GM19239 (cell line): ENCODE results near the gene RUVBL1.

Experiments used
- DNase-seq: peaks from one replicate; pipeline ENCODE4 v3.0.0; 2011; ENCODE audit warnings: low spot score; ENCODE audit not compliant: insufficient read length
- FAIRE-seq: peaks from 2 replicates; lab custom pipeline; 2011; peaks lifted over from hg19 to GRCh38; lab: Jason Lieb, UNC

The RUVBL1 gene

GRCh38 chr3:128071771-128072453 lies 51.7 kb downstream of the RUVBL1 start:
- no peak for DNase-seq
- FAIRE-seq: no peak

- FAIRE-seq (no peak), DNase-seq (no peak)
These were observed 52.6 kb downstream of the RUVBL1 start for GRCh38 chr3:128070898-128071591.

DNA sequence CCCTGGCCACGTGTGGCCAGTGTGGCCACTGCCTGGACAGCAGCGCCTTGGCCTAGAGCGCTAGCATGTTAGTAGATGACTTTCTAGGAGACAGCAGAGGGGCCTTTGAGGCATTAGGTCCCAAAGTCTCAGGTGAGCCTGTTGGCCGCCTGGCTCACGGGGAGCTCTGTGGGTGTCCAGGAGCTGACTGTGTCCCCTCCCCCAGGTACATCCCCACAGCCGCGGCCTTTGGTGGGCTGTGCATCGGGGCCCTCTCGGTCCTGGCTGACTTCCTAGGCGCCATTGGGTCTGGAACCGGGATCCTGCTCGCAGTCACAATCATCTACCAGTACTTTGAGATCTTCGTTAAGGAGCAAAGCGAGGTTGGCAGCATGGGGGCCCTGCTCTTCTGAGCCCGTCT lies 54.3 kb downstream of the RUVBL1 start:
- FAIRE-seq: no peak
- no peak for DNase-seq

- FAIRE-seq (no peak), DNase-seq (no peak)
These were observed 55.4 kb downstream of the RUVBL1 start for GRCh38 chr3:128068156-128068620.

DNA sequence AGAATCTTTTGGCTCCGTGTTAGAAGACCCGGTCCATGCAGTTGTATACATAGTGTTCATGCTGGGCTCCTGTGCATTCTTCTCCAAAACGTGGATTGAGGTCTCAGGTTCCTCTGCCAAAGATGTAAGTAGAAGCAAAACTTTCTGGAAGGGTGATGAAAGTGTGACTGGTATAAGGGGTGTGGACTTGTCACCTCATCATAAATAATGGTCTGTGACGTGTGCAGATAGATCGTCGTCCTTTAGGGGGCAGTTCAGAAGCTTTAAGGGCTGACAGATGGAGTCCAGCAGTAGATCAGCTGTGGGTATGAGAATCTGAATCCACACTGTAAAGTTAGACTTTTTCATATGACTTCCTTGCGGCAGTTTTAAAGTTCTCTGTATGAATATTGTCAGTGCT lies 56.1 kb downstream of the RUVBL1 start:
- DNase-seq (no peak), FAIRE-seq (no peak)

GRCh38 chr3:128066676-128067075 lies 56.9 kb downstream of the RUVBL1 start:
- FAIRE-seq: no peak
- no peak for DNase-seq

GRCh38 chr3:128066114-128066513 lies 57.5 kb downstream of the RUVBL1 start:
- no peak for DNase-seq
- no peak for FAIRE-seq

DNA sequence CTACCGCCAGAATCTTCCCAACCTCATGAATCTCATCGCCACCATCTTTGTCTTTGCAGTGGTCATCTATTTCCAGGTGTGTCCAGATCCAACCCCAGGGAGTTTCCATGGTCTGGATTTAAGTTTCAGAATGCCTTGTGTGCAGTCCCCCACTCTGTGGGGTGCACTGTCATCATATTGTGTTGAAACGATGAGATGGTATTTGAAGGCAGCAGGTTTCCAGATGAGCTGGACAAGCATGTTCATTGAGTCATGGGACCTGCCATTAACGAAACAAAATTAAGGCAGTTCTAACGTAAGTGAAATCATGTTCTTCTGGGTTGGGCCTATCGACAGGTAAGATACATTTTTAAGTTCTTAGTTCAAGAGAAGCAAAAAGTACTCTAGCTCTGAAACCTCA lies 58.6 kb downstream of the RUVBL1 start:
- no peak for DNase-seq
- no peak for FAIRE-seq

- DNase-seq (no peak), FAIRE-seq (no peak)
These were observed 59.7 kb downstream of the RUVBL1 start for GRCh38 chr3:128063865-128064264.

DNA sequence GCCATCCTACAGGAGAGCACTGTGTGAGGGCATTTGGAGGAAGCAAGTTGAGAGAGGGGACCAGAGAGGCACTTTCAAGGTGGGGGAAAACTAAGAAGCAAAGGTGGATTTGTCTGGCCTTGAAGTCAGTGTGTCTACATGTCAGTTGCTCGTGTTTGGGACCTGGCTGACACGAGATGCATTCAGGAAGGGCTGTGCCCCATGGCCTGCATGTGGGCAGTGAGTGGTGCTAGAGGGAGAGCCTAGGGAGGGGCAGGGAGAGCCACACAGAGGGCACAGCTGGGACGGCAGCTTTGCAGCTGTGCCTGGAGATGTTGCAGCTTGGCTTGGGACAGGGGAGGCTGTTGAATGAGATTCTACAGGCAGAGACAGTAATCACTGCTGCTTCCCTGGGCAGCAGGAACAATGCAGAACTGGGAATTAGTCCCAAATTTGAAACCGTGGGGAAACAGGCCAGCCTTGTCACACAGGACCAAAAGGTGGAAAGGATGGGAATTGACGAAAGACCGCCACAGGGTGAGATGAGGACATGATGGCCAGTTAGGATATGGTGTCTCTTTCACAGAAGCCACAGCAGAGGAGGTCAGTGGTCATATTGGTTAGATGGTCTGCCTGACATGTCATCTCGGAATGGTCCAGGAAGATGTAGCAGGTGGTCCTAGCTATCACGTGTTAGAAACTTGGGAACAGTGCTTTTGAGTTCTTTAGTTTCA lies 61.4 kb downstream of the RUVBL1 start:
- FAIRE-seq (no peak), DNase-seq (no peak)

- FAIRE-seq (no peak), DNase-seq (no peak)
These were observed 62.9 kb downstream of the RUVBL1 start for GRCh38 chr3:128060473-128061381.

GRCh38 chr3:128056258-128056657 lies 67.4 kb downstream of the RUVBL1 start:
- no peak for DNase-seq
- FAIRE-seq: no peak

GRCh38 chr3:128054367-128054766 lies 69.2 kb downstream of the RUVBL1 start:
- DNase-seq (no peak), FAIRE-seq (no peak)

DNA sequence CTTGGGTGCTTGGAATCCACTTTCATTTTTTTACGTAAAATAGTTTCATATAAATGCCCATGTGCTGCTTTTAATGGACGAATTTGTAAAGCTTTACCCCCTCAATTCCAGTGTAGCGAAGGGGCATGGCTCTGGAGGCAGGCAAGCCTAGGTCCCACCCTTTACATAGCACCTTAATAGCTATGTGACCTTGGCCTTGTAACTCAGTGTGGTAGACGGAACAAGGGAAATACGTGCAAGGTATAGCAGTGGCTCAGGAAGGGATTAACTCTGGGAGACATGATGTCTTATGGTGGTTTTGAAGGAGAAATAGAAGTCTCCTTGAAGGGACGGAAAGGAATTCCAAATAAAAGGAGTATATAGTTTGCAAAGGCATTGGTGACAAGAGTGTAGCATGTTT lies 70.0 kb downstream of the RUVBL1 start:
- FAIRE-seq (no peak), DNase-seq (no peak)

GRCh38 chr3:128052595-128053351 lies 70.8 kb downstream of the RUVBL1 start:
- DNase-seq (no peak), FAIRE-seq (peak; percentile 71)

- FAIRE-seq (peak; percentile 83), DNase-seq (peak; percentile 98)
These were observed 71.6 kb downstream of the RUVBL1 start, which contains the start of gene SEC61A1 for GRCh38 chr3:128051837-128052594. Gene SEC61A1, plus strand, starts transcription at chr3:128052437. Its CDS starts 116 bp downstream, at chr3:128052553.

DNA sequence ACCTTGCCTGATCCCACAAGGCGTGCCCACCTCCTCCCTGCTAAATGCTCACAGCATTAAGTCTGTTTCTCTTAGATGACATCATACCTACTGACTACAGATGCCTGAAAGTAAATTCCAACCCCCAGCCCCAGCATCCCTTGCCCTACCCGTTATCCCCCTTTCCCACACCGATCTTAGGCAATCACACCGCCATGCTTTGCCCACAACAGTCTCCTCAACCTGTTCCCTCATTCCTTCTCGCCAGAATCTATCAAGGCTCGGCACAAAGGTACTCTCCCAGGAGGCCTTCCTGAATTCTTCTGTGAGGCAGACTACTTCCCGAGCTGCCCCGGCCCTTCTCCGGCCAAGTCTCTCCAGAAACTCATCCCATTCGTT lies 72.2 kb downstream of the RUVBL1 start:
- FAIRE-seq: no peak
- no peak for DNase-seq

DNA sequence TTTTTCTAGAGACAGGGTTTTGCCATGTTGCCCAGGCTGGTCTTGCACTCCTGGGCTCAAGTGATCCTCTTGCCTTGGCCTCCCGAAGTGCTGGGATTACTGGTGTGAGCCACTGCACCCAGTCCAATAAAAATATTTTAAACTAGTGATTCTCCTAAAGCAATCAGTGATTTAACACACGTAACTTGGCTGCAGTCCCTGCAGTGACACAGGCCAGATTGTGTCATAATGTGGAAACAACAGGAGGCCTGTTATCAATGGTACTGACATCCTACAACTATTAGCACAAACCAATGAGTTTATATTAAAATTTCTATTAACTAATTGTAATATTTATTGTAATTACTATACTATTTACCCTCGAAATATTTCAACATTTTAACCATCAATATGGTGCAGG lies 73.0 kb downstream of the RUVBL1 start:
- DNase-seq (no peak), FAIRE-seq (no peak)

DNA sequence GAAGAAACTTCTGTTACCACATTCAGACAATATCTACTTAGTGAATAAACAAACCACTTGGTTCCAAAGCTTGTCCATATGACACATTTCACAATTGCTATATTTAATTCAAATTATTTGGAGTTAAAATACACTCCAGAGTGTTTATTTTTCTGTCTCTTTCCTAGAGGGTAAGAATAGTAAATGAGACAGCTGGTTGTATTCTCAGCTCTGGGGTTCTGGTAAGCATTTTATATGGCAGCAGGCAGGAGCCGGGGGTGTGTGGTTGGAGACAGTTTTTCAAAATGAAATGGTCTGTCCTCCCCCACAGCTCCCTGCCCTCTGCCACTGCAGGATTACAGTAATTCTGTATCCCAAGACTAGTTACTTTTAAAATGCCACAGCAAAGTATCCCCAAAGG lies 82.3 kb downstream of the RUVBL1 start:
- DNase-seq (no peak), FAIRE-seq (no peak)
